GM06990 (cell line): ENCODE data around the gene NR4A1.
"Not testable (repeated sequence)": the region's sequence is repeated elsewhere in the genome, so short reads cannot be mapped to it uniquely, and the experiment has no call there.

ENCODE experiments used
- DNase-seq: peaks from one replicate; pipeline ENCODE4 v3.0.0-alpha.2; 2011; ENCODE audit not compliant: insufficient read length; ENCODE audit errors: extremely low read depth
- H3K27me3 ChIP-seq: replicated peaks from 2 replicates; pipeline ENCODE4 v1.6.0; 2011; ENCODE audit warnings: low read length; ENCODE audit not compliant: control insufficient read depth, insufficient read depth
- H3K36me3 ChIP-seq: 2 replicates; pipeline ENCODE4 v1.5.1; 2011; ENCODE audit warnings: low read length; ENCODE audit not compliant: control insufficient read depth, insufficient read depth
- H3K4me3 ChIP-seq: replicated peaks from 2 replicates; pipeline ENCODE4 v1.5.1; 2011; ENCODE audit warnings: low read depth, mild to moderate bottlenecking, control low read depth, low read length
- TF ChIP-seq, protein P1 (sequence below): IDR thresholded peaks from 2 replicates; pipeline ENCODE4 v1.5.1; 2011; ENCODE audit warnings: low read length, control low read depth, mild to moderate bottlenecking, inconsistent platforms; ENCODE audit not compliant: insufficient read depth, poor library complexity, severe bottlenecking

NR4A1 gene

DNA sequence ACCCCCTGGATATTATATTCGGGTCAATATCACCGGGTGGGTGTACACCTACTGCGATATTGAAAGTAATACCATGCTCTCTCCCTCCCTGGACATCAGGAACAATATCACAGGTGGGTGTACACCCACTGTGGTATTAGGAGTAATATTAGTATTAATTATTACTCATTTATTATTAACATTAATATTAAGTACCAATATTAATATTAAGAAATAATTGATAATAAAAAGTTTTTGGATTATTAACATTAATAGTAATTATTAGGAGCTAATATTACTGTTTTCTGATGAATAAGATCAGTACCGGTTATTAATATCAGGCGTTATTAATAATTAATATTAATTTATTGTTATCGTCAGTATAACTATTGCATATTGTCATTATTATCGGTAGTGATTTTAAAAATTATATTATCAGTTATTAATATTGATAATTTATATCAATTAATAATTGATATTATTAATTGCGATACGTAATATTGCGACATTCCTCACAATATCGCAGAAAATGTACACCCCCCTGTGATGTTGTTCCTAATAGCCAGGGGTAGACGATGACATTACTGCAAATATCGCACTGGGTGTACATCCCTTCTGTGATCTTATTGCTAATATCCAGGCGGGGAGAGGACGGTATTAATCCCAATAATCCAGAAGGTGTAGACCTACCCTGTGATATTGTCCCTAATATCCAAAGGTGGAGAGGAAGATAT is 45.2 kb downstream of the NR4A1 start:
- TF ChIP-seq, protein P1, sequence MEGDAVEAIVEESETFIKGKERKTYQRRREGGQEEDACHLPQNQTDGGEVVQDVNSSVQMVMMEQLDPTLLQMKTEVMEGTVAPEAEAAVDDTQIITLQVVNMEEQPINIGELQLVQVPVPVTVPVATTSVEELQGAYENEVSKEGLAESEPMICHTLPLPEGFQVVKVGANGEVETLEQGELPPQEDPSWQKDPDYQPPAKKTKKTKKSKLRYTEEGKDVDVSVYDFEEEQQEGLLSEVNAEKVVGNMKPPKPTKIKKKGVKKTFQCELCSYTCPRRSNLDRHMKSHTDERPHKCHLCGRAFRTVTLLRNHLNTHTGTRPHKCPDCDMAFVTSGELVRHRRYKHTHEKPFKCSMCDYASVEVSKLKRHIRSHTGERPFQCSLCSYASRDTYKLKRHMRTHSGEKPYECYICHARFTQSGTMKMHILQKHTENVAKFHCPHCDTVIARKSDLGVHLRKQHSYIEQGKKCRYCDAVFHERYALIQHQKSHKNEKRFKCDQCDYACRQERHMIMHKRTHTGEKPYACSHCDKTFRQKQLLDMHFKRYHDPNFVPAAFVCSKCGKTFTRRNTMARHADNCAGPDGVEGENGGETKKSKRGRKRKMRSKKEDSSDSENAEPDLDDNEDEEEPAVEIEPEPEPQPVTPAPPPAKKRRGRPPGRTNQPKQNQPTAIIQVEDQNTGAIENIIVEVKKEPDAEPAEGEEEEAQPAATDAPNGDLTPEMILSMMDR = no peak
- Histone ChIP-seq H3K27me3 (no peaks in the 10 kb centered on the region), H3K36me3 (no peaks in the 10 kb centered on the region), H3K4me3 (no peak overlapping the region)
- DNase-seq = no peak

DNA sequence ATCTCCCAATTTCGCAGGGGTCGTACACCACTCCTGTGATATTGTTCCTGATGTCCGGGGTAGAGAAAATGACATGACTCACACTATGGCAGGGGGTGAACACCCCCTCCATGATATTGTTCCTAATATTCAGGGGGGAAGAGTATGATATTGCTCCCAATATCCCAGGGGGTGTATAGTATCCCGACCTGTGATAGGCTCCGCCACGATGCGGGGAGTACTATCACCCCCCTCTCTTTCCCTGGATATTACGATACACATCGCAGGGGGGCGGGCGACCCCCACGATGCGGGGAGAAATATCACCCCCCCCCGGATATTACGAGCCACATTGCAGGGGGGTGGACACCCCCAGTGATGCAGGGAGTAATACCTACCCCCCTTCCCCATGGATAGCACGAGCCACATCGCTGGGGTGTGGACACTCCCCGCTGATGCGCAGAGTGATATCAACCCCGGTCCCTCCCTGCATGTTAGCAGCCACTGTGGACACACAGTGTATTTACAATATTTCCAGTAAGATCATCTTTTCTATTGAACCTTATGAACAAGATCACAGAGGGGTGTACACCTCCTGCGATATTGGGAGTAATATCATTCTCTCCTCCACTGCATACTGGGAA is 45.9 kb downstream of the NR4A1 start:
- DNase-seq = no peak
- no peaks in the 10 kb centered on the region for H3K36me3 ChIP-seq
- no peaks in the 10 kb centered on the region for H3K27me3 ChIP-seq
- TF ChIP-seq, protein P1 = no peak
- no peak overlapping the region for H3K4me3 ChIP-seq

- not testable (repeated sequence) for DNase-seq
Observed at GRCh38 chr12:52104431-52105089, 53.3 kb downstream of the NR4A1 start.

More at GRCh38 chr12:52104431-52105089, 53.3 kb downstream of the NR4A1 start:
- not testable (repeated sequence) for H3K36me3 ChIP-seq, H3K27me3 ChIP-seq, H3K4me3 ChIP-seq
